ENCODE results near the gene UTS2B. TPM values are rescaled to one million over a fixed set of nuclear protein-coding genes. Genes with fewer than 3 reads are reported as not detected.
"Not testable (repeated sequence)": the region's sequence is repeated elsewhere in the genome, so short reads cannot be mapped to it uniquely, and the experiment has no call there.

The UTS2B gene
- polyA plus RNA-seq, 1 experiment, result 1.2 TPM

DNA sequence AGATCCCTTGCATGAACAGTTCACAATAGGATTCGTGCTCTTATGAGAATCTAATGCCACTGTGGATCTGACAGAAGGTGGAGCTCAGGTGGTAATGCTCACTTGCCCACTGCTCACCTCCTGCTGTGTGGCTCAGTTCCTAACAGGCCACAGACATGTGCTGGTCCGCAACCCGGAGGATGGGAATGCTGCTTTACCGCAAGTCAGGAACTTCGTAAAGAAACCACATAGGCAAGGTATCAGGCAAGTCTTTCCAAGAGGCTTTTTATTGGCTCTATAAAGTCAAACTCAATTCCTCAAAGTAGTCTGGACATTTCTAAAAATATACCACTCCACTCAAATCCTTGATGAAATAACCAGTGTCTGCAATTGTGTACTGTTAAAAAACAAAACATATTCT is 75.2 kb downstream of the UTS2B start:
- H3K27me3 ChIP-seq (ENCODE audit: control insufficient read depth, insufficient read depth, low read length), result no peaks in the 10 kb centered on the region
- TF ChIP-seq, protein P1, sequence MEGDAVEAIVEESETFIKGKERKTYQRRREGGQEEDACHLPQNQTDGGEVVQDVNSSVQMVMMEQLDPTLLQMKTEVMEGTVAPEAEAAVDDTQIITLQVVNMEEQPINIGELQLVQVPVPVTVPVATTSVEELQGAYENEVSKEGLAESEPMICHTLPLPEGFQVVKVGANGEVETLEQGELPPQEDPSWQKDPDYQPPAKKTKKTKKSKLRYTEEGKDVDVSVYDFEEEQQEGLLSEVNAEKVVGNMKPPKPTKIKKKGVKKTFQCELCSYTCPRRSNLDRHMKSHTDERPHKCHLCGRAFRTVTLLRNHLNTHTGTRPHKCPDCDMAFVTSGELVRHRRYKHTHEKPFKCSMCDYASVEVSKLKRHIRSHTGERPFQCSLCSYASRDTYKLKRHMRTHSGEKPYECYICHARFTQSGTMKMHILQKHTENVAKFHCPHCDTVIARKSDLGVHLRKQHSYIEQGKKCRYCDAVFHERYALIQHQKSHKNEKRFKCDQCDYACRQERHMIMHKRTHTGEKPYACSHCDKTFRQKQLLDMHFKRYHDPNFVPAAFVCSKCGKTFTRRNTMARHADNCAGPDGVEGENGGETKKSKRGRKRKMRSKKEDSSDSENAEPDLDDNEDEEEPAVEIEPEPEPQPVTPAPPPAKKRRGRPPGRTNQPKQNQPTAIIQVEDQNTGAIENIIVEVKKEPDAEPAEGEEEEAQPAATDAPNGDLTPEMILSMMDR (IDR thresholded peaks at IDR 0.05; ENCODE audit: low read depth, low read length), result no peak
- H3K4me3 ChIP-seq (ENCODE audit: low read depth, low read length), result no peak overlapping the region
- POLR2A ChIA-PET, result no interaction called here
- H3K9me3 ChIP-seq (ENCODE audit: control insufficient read depth, insufficient read depth, low read length), result no peaks in the 10 kb centered on the region
- no peak for DNase-seq (ENCODE audit: low read depth, low spot score)
- CTCF ChIA-PET, result no interaction called here
- H3K27ac ChIP-seq (ENCODE audit: low read depth, low read length), result no peak overlapping the region

DNA sequence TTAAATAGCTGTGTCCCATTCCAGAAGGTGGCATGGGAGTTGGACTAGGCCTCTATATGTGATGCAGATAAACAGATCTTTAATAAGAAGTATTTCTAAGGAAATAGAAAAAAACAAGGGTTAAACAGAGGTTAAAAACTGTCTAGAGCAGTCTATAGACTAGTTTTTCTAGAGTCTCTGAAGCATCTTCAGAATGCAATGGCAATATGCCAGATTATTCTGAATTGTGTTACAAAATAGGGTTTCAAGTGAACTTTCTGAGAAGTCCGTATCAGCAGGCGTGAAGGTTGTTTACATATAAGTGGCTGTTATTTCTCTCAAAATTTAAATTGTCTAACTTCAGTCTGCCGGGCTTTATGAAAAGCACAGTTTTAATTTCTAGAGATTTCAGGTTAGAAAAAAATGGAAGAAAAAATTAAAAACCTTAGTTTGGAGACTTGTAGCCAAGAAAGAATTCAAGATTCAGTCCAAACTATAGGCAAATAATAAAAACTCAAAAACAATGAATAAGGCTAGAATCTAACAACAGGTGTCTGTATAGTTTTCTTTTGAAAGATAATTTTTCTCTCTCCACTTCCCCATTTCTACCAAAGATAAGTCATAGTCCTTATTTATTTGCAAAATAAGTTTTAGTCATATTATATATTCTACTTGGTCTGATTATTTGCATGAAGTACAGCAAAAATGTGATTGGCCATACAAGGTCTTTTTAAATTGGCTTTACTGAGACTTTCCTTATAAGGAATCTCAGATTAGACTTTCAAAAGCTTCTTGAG is 76.0 kb downstream of the UTS2B start:
- H3K27me3 ChIP-seq (ENCODE audit: control insufficient read depth, insufficient read depth, low read length), result no peaks in the 10 kb centered on the region
- no peaks in the 10 kb centered on the region for H3K9me3 ChIP-seq (ENCODE audit: control insufficient read depth, insufficient read depth, low read length)
- DNase-seq (ENCODE audit: low read depth, low spot score), result no peak
- TF ChIP-seq, protein P1 (IDR thresholded peaks at IDR 0.05; ENCODE audit: low read depth, low read length), result no peak
- POLR2A ChIA-PET, result no interaction called here
- H3K4me3 ChIP-seq (ENCODE audit: low read depth, low read length), result no peak overlapping the region
- CTCF ChIA-PET, result interaction anchor here (0.6 to 0.9 kb wide), 2 partner anchors 11 to 202 kb away, joined by 3 read pairs; no protein-coding TSS in a partner anchor
- no peak overlapping the region for H3K27ac ChIP-seq (ENCODE audit: low read depth, low read length)

DNA sequence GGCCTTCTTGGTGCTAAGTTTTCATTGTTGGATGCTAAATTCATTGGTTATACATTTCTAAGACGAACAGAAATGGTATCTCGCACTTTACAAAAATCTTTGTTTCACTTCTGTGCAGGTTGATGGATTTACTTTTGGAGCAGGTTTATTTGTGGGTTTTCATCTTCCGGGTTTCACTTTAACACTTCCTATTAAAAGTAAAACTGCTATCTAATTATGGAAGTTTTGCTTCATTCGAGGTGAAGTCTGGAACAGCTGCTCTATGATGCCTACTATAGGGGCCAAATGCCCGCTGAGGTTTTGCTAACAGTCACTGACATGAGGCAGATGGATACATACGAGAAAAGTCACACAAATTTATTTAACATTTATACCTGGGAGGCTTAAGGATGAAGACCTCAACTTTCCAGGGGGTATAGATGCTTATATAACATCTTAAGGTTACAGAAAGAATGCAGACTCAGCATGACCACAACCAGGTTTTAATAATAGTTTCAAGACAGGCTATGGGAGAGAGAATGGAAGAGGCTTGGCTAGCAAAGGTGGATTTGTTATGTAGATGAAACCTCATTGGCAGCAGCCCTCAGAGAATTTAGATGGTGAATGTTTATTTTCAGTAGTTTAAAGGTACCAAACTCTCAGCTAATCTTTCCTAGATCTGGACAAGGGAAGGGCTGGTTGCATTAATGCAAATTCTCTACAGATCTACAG is 77.1 kb downstream of the UTS2B start:
- ChIA-PET POLR2A (no interaction called here), CTCF (interaction anchor here (0.9 kb wide), 1 partner anchor 10 kb away, joined by 3 read pairs; no protein-coding TSS in a partner anchor)
- no peak for DNase-seq (ENCODE audit: low read depth, low spot score)
- no peaks in the 10 kb centered on the region for H3K9me3 ChIP-seq (ENCODE audit: control insufficient read depth, insufficient read depth, low read length)
- no peak overlapping the region for H3K4me3 ChIP-seq (ENCODE audit: low read depth, low read length)
- H3K27me3 ChIP-seq (ENCODE audit: control insufficient read depth, insufficient read depth, low read length), result no peaks in the 10 kb centered on the region
- TF ChIP-seq, protein P1 (IDR thresholded peaks at IDR 0.05; ENCODE audit: low read depth, low read length), result no peak
- no peak overlapping the region for H3K27ac ChIP-seq (ENCODE audit: low read depth, low read length)

DNA sequence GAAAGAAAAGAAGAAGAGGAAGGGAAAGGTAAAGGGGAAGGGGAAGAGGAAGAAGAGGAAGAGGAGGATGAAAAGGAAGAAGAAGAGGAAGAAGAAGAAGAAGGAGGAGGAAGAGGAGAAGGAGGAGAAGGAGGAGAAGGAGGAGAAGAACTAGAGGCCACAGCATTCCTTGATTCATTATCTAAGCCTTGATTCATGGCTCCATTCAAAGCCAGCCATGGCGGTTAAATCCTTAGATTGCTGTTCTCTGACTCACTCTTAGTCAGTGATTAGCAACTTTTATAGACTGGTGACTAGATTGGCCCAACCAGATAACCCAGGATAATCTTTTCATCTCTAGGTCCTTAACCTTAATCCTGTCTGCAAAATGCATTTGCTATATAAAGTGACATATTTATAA is 83.7 kb downstream of the UTS2B start:
- Histone ChIP-seq H3K4me3 (ENCODE audit: low read depth, low read length) (no peak overlapping the region), H3K27ac (ENCODE audit: low read depth, low read length) (no peak overlapping the region), H3K9me3 (ENCODE audit: control insufficient read depth, insufficient read depth, low read length) (no peaks in the 10 kb centered on the region), H3K27me3 (ENCODE audit: control insufficient read depth, insufficient read depth, low read length) (no peaks in the 10 kb centered on the region)
- DNase-seq (ENCODE audit: low read depth, low spot score), result no peak
- CTCF ChIA-PET, result interaction anchor here (0.6 kb wide), 1 partner anchor 107 kb away, joined by 5 read pairs; no protein-coding TSS in a partner anchor
- POLR2A ChIA-PET, result no interaction called here
- TF ChIP-seq, protein P1 (IDR thresholded peaks at IDR 0.05; ENCODE audit: low read depth, low read length), result no peak

DNA sequence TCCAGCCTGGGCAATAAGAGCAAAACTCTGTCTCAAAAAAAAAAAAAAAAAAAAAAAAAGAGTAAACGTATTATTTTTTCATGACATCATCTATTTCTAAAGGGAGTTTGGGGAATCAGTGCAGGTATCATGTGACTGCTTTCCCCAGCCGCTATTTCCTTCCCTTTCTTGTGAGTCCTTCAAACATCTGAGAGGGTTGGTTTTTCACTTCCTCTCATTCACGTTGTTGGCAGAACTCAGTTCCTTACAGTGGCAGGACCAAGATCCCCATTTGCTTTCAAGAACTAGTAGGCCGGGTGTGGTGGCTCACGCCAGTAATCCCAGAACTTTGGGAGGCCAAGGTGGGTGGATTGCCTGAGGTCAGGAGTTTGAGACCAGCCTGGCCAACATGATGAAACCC is 84.3 kb downstream of the UTS2B start:
- H3K9me3 ChIP-seq (ENCODE audit: control insufficient read depth, insufficient read depth, low read length); H3K27ac ChIP-seq (ENCODE audit: low read depth, low read length); H3K4me3 ChIP-seq (ENCODE audit: low read depth, low read length); POLR2A ChIA-PET; H3K27me3 ChIP-seq (ENCODE audit: control insufficient read depth, insufficient read depth, low read length); DNase-seq (ENCODE audit: low read depth, low spot score): not testable (repeated sequence)
- CTCF ChIA-PET, result interaction anchor here (0.6 to 0.7 kb wide), 2 partner anchors 107 to 361 kb away, joined by 3 to 5 read pairs; no protein-coding TSS in a partner anchor
